Endothelial cell of umbilical vein (primary cell): ENCODE measurements around the gene AKAP12. TPM values are rescaled to one million over a fixed set of nuclear protein-coding genes. Genes with fewer than 3 reads are reported as not detected.

Experiments
- BruUV-seq: library from RNA; stranded (reverse); fragments of 400-500 nt; replicated peaks from 2 replicates; lab custom pipeline; 2021; lab: Mats Ljungman, UMichigan
- CTCF ChIA-PET: fragments of 300-600, 350-600 bp; sonication (Branson Sonifier 250); formaldehyde crosslinking; loops from one replicate; lab custom pipeline; 2021; ENCODE audit warnings: antibody characterized with exemption, inconsistent platforms; lab: Charles Lee
- POLR2A ChIA-PET: fragments of 300-600, 350-600 bp; sonication (Branson Sonifier 250); formaldehyde crosslinking; loops from one replicate; lab custom pipeline; 2021; ENCODE audit warnings: antibody characterized with exemption, inconsistent platforms; lab: Charles Lee
- DNase-seq: peaks from one replicate; pipeline ENCODE4 v3.0.0-alpha.2; 2011; ENCODE audit warnings: low read depth, low spot score
- FAIRE-seq: peaks from 2 replicates; lab custom pipeline; 2011; peaks lifted over from hg19 to GRCh38; lab: Jason Lieb, UNC
- H2AFZ ChIP-seq: 2 replicates; pipeline ENCODE4 v1.6.0; 2012; ENCODE audit warnings: low read depth, low read length, control low read depth, inconsistent platforms
- H3K27ac ChIP-seq: 2 replicates; pipeline ENCODE4 v1.5.1; 2011; ENCODE audit warnings: low read depth, mild to moderate bottlenecking, control low read depth, low read length, moderate library complexity; ENCODE audit not compliant: insufficient read depth
- H3K27me3 ChIP-seq, 2 experiments: 2 replicates each; pipeline versions ENCODE4 v1.6.0 to v1.6.1; 2011; ENCODE audit warnings: low read length in 2 of 2, mixed read lengths in 1 of 2; ENCODE audit not compliant: control insufficient read depth in 2 of 2, insufficient read depth in 2 of 2
- H3K36me3 ChIP-seq, 2 experiments: 2 replicates in 1 of 2; 3 replicates in 1 of 2; pipeline ENCODE4 v1.5.1; 2011; ENCODE audit warnings: low read length in 2 of 2, mild to moderate bottlenecking in 1 of 2, moderate library complexity in 1 of 2; ENCODE audit not compliant: control insufficient read depth in 2 of 2, insufficient read depth in 2 of 2; ENCODE audit errors: extremely low read depth in 1 of 2
- H3K4me1 ChIP-seq: 3 replicates; pipeline ENCODE4 v1.5.1; 2011; ENCODE audit warnings: mild to moderate bottlenecking, low read length; ENCODE audit not compliant: control insufficient read depth, insufficient read depth; ENCODE audit errors: extremely low read depth
- H3K4me2 ChIP-seq: 2 replicates; pipeline ENCODE4 v1.6.1; 2011; ENCODE audit warnings: low read length, control low read depth, mixed read lengths; ENCODE audit not compliant: insufficient read depth
- H3K4me3 ChIP-seq, 3 experiments: fragments of 200-600 bp in 1 of 3; sonication (generic), shearing (Covaris generic) in 1 of 3; replicated peaks in 1 of 3; 2 replicates each; pipeline ENCODE4 v1.5.1; 2011 to 2016; ENCODE audit warnings: control low read depth in 3 of 3, low read length in 3 of 3, mild to moderate bottlenecking in 2 of 3, inconsistent platforms in 1 of 3, low read depth in 1 of 3, moderate library complexity in 1 of 3; ENCODE audit not compliant: insufficient read depth in 1 of 3
- H3K79me2 ChIP-seq: 2 replicates; pipeline ENCODE4 v1.6.0; 2012; ENCODE audit warnings: low read length, inconsistent platforms; ENCODE audit not compliant: control insufficient read depth, insufficient read depth
- H3K9ac ChIP-seq: replicated peaks from 2 replicates; pipeline ENCODE3; 2011; ENCODE audit warnings: low read length, control low read depth; ENCODE audit not compliant: insufficient read depth; ENCODE audit errors: extremely low read depth
- H3K9me1 ChIP-seq: replicated peaks from 3 replicates; pipeline ENCODE4 v1.6.0; 2011; ENCODE audit warnings: mild to moderate bottlenecking, low read length; ENCODE audit not compliant: control insufficient read depth, insufficient read depth; ENCODE audit errors: extremely low read depth
- H3K9me3 ChIP-seq: replicated peaks from 2 replicates; pipeline ENCODE4 v1.5.1; 2012; ENCODE audit warnings: low read length, inconsistent platforms; ENCODE audit not compliant: control insufficient read depth, insufficient read depth
- H4K20me1 ChIP-seq: replicated peaks from 2 replicates; pipeline ENCODE3; 2011; ENCODE audit warnings: mild to moderate bottlenecking, low read length; ENCODE audit not compliant: control insufficient read depth, insufficient read depth; ENCODE audit errors: extremely low read depth
- EZH2 ChIP-seq: IDR thresholded peaks from 2 replicates; pipeline ENCODE4 v1.6.1; 2012; ENCODE audit warnings: borderline replicate concordance, low read depth, mild to moderate bottlenecking, moderate library complexity, low read length, inconsistent platforms; ENCODE audit not compliant: severe bottlenecking
- FOS ChIP-seq: IDR thresholded peaks from 2 replicates; pipeline ENCODE4 v1.6.1; 2011; ENCODE audit warnings: mild to moderate bottlenecking, low read length, moderate library complexity, borderline replicate concordance; ENCODE audit not compliant: insufficient read depth
- JUN ChIP-seq: IDR thresholded peaks from 2 replicates; pipeline ENCODE4 v1.6.1; 2011; ENCODE audit warnings: borderline replicate concordance, low read depth; ENCODE audit not compliant: insufficient read length, insufficient read depth
- MYC ChIP-seq: IDR thresholded peaks from one replicate; pipeline ENCODE4 v1.6.1; 2011; ENCODE audit warnings: mild to moderate bottlenecking, low read depth, low read length
- POLR2A ChIP-seq: IDR thresholded peaks from 2 replicates; pipeline ENCODE4 v1.6.1; 2012; ENCODE audit warnings: low read depth, mild to moderate bottlenecking, control low read depth, low read length
- POLR2AphosphoS5 ChIP-seq: IDR thresholded peaks from 2 replicates; pipeline ENCODE4 v1.6.1; 2012; ENCODE audit warnings: low read depth, mild to moderate bottlenecking, control low read depth, low read length, moderate library complexity; ENCODE audit not compliant: insufficient read depth
- dilution Hi-C: fragments of 300-500 bp; cut with MboI; formaldehyde crosslinking; loops from one replicate; pipeline ENCODE4 v1.15.0; 2019; ENCODE audit warnings: low sequenced_read_pairs; ENCODE audit not compliant: extremely low pct_ligation_motif_present
- intact Hi-C: fragments of 100-400 bp; cut with micrococcal nuclease; formaldehyde crosslinking; loops from one replicate; pipeline ENCODE4 v1.10.0; 2022
- polyA plus RNA-seq, 4 experiments: library from polyadenylated mRNA; depleted of rRNA in 3 of 4; stranded (reverse) in 3 of 4; unstranded in 1 of 4; fragments of >200 nt; gene quantifications; 2 replicates each; pipeline versions ENCODE4 v1.2.1 to v1.2.3, GENCODE V29; 2011 to 2012; ENCODE audit warnings: missing spikeins in 1 of 4
- total RNA-seq: library from RNA; stranded (reverse); gene quantifications from 2 replicates; pipeline ENCODE4 v1.2.3, GENCODE V29; 2021
- TF ChIP-seq, protein P1 (sequence below), 2 donors: IDR thresholded peaks; 1 replicate in 1 of 2; 2 replicates in 1 of 2; pipeline ENCODE4 v1.5.1; 2011; ENCODE audit warnings: low read length in 2 of 2, mild to moderate bottlenecking in 2 of 2, moderate library complexity in 2 of 2, control low read depth in 1 of 2, inconsistent platforms in 1 of 2, low read depth in 1 of 2; ENCODE audit not compliant: insufficient read depth in 1 of 2; ENCODE audit errors: extremely low read depth in 1 of 2

AKAP12 gene
- total and polyA plus RNA-seq, 2 donors (not counting 3 experiments of a cell fraction or from before 2014, with no cell fraction given) = 46.9 to 340 TPM

GRCh38 chr6:151323791-151324487, 84.2 kb downstream of the AKAP12 start:
- BruUV-seq = no TSS peak
- Histone ChIP-seq H3K9ac (peak overlapping the region; percentile 97), H3K79me2 (peaks cover 49% of the 10 kb centered on the region), H2AFZ (no peak overlapping the region), H3K4me1 (peaks cover 26% of the 10 kb centered on the region), H4K20me1 (no peaks in the 10 kb centered on the region), H3K9me3 (no peaks in the 10 kb centered on the region), H3K4me2 (no peak overlapping the region), H3K9me1 (no peaks in the 10 kb centered on the region), H3K4me3 (no peak overlapping the region), H3K27me3 (no peaks in the 10 kb centered on the region), H3K27ac (peak overlapping the region; percentile 80), H3K36me3 (no peaks in the 10 kb centered on the region)
- FAIRE-seq (peak; percentile 88), DNase-seq (peak; percentile 94)
- TF ChIP-seq, protein P1, sequence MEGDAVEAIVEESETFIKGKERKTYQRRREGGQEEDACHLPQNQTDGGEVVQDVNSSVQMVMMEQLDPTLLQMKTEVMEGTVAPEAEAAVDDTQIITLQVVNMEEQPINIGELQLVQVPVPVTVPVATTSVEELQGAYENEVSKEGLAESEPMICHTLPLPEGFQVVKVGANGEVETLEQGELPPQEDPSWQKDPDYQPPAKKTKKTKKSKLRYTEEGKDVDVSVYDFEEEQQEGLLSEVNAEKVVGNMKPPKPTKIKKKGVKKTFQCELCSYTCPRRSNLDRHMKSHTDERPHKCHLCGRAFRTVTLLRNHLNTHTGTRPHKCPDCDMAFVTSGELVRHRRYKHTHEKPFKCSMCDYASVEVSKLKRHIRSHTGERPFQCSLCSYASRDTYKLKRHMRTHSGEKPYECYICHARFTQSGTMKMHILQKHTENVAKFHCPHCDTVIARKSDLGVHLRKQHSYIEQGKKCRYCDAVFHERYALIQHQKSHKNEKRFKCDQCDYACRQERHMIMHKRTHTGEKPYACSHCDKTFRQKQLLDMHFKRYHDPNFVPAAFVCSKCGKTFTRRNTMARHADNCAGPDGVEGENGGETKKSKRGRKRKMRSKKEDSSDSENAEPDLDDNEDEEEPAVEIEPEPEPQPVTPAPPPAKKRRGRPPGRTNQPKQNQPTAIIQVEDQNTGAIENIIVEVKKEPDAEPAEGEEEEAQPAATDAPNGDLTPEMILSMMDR (IDR thresholded peaks at IDR 0.05; ENCODE audit: extremely low read depth in 1 of 2, insufficient read depth in 1 of 2, low read depth in 1 of 2, low read length in 2 of 2) = peak; percentile 94 to 97
- TF ChIP-seq JUN = no peak
- TF ChIP-seq FOS = peak; percentile 29
- TF ChIP-seq MYC = no peak
- TF ChIP-seq EZH2 = no peak
- TF ChIP-seq POLR2AphosphoS5 = no peak
- peak; percentile 28 for TF ChIP-seq POLR2A
- POLR2A ChIA-PET = interaction anchor here (0.6 to 1.8 kb wide), 3 partner anchors 310 to 344 kb away, joined by 3 to 11 read pairs (median 4); no protein-coding TSS in a partner anchor
- CTCF ChIA-PET = interaction anchor here (0.6 to 9.2 kb wide), 76 partner anchors 9 to 507 kb away, joined by 3 to 284 read pairs (median 5); partner anchors contain the start of gene AKAP12
- dilution Hi-C loops (no loop called here), intact Hi-C loops (loop anchor here (1.0 to 5.0 kb wide), 11 partner anchors 38 to 432 kb away; no protein-coding TSS in a partner anchor)
